ENCODE measurements around the gene RNF8.
"Not testable (repeated sequence)": the region's sequence is repeated elsewhere in the genome, so short reads cannot be mapped to it uniquely, and the experiment has no call there.

The RNF8 gene

GRCh38 chr6:37401658-37402057, 47.9 kb downstream of the RNF8 start:
- not testable (repeated sequence) for DNase-seq

GRCh38 chr6:37406726-37407341, 53.1 kb downstream of the RNF8 start:
- DNase-seq = no peak

- no peak for DNase-seq
Observed at GRCh38 chr6:37407948-37408347, 54.2 kb downstream of the RNF8 start.

- no peak for DNase-seq
Observed at GRCh38 chr6:37409501-37409900, 55.7 kb downstream of the RNF8 start.

GRCh38 chr6:37417393-37417792, 63.6 kb downstream of the RNF8 start:
- DNase-seq = no peak

- DNase-seq = no peak
Observed at GRCh38 chr6:37418722-37419121, 64.9 kb downstream of the RNF8 start.

GRCh38 chr6:37426058-37426944, 72.5 kb downstream of the RNF8 start:
- DNase-seq = no peak

- no peak for DNase-seq
Observed at GRCh38 chr6:37426945-37427510, 73.2 kb downstream of the RNF8 start.

GRCh38 chr6:37429352-37429750, 75.6 kb downstream of the RNF8 start:
- no peak for DNase-seq

GRCh38 chr6:37432590-37432915, 78.8 kb downstream of the RNF8 start:
- DNase-seq = no peak

GRCh38 chr6:37432916-37433656, 79.3 kb downstream of the RNF8 start, which contains the start of gene CMTR1:
Gene CMTR1, plus strand, starts transcription at chr6:37433221. Its CDS starts 2,409 bp downstream, at chr6:37435630.
- peak; percentile 93 for DNase-seq

GRCh38 chr6:37433657-37434271, 80.0 kb downstream of the RNF8 start:
- peak; percentile 25 for DNase-seq

GRCh38 chr6:37435373-37435772, 81.6 kb downstream of the RNF8 start:
- DNase-seq = no peak

- DNase-seq = no peak
Observed at GRCh38 chr6:37435816-37436215, 82.0 kb downstream of the RNF8 start.

- no peak for DNase-seq
Observed at GRCh38 chr6:37438930-37439329, 85.1 kb downstream of the RNF8 start.

GRCh38 chr6:37441651-37442050, 87.9 kb downstream of the RNF8 start:
- no peak for DNase-seq

- no peak for DNase-seq
Observed at GRCh38 chr6:37442416-37443215, 88.8 kb downstream of the RNF8 start.

GRCh38 chr6:37443216-37443542, 89.4 kb downstream of the RNF8 start:
- DNase-seq = not testable (repeated sequence)
